AG04450 (cell line): Measurements from ENCODE around the gene XAB2. TPM values are rescaled to one million over a fixed set of nuclear protein-coding genes. Genes with fewer than 3 reads are reported as not detected.
A peak's percentile ranks its signal among the peaks of the same experiment; 100 is the strongest.

Source experiments
- CTCF ChIA-PET: fragments of 300-600, 350-600 bp; formaldehyde crosslinking; extraction: SDS; loops from one replicate; lab custom pipeline; 2022; ENCODE audit warnings: antibody characterized with exemption, inconsistent platforms; lab: Charles Lee
- POLR2A ChIA-PET: fragments of 350-600 bp; formaldehyde crosslinking; extraction: SDS; loops from one replicate; lab custom pipeline; 2021; ENCODE audit warnings: antibody characterized with exemption, inconsistent platforms; lab: Yijun Ruan, JAX
- DNase-seq: peaks from one replicate; pipeline ENCODE4 v3.0.0-alpha.2; 2011; ENCODE audit warnings: low read depth, low spot score
- H3K27ac ChIP-seq: one replicate; pipeline ENCODE4 v1.5.1; 2012; ENCODE audit warnings: low read depth, low read length, control low read depth
- H3K27me3 ChIP-seq: one replicate; pipeline ENCODE4 v1.6.0; 2012; ENCODE audit warnings: low read length; ENCODE audit not compliant: control insufficient read depth, insufficient read depth
- H3K4me3 ChIP-seq: 2 replicates; pipeline ENCODE4 v1.5.1; 2011; ENCODE audit warnings: mild to moderate bottlenecking, low read depth, low read length, control low read depth
- H3K9me3 ChIP-seq: 2 replicates; pipeline ENCODE4 v1.5.1; 2012; ENCODE audit warnings: low read length; ENCODE audit not compliant: control insufficient read depth, insufficient read depth
- CTCF ChIP-seq: IDR thresholded peaks from 2 replicates; pipeline ENCODE4 v1.5.1; 2011; ENCODE audit warnings: low read depth, low read length, control low read depth, inconsistent platforms
- polyA plus RNA-seq: library from polyadenylated mRNA; depleted of rRNA; stranded (reverse); fragments of >200 nt; gene quantifications from 2 replicates; pipeline ENCODE4 v1.2.3, GENCODE V29; 2011

Gene XAB2
- polyA plus RNA-seq, 1 experiment = 16.3 TPM

- TF ChIP-seq CTCF = peak; percentile 98
- peak; percentile 16 for DNase-seq
- H3K9me3 ChIP-seq = no peaks in the 10 kb centered on the region
- H3K27ac ChIP-seq = no peak overlapping the region
- H3K4me3 ChIP-seq = peak overlapping the region; percentile 43
- peaks cover 2% of the 10 kb centered on the region for H3K27me3 ChIP-seq
- ChIA-PET POLR2A (interaction anchor here (0.9 kb wide), 1 partner anchor 29 kb away, joined by 4 read pairs; the partner anchor contains the start of gene TRAPPC5), CTCF (interaction anchor here (0.6 to 5.0 kb wide), 13 partner anchors 9 to 587 kb away, joined by 3 to 51 read pairs (median 5); partner anchors contain the start of genes MCEMP1, PET100, TRAPPC5 and XAB2)
Observed at GRCh38 chr19:7652061-7652641, 22.8 kb upstream of the XAB2 start.

GRCh38 chr19:7650148-7650547 is 20.8 kb upstream of the XAB2 start:
- TF ChIP-seq CTCF = no peak

GRCh38 chr19:7648265-7649014 is 19.1 kb upstream of the XAB2 start:
- no peak for DNase-seq
- no peak overlapping the region for H3K4me3 ChIP-seq
- H3K9me3 ChIP-seq = peaks cover 11% of the 10 kb centered on the region; the same call in 1 of the 2 replicates
- TF ChIP-seq CTCF = no peak
- H3K27me3 ChIP-seq = peaks cover 2% of the 10 kb centered on the region
- CTCF ChIA-PET = interaction anchor here (2.7 kb wide), 1 partner anchor 32 kb away, joined by 11 read pairs; the partner anchor contains the start of gene TRAPPC5
- H3K27ac ChIP-seq = no peak overlapping the region
- POLR2A ChIA-PET = no interaction called here

More at GRCh38 chr19:7650148-7650547, 20.8 kb upstream of the XAB2 start:
- no peak for DNase-seq
- ChIA-PET POLR2A (interaction anchor here (0.7 to 0.9 kb wide), 2 partner anchors 31 to 115 kb away, joined by 6 to 11 read pairs; partner anchors contain the start of gene TRAPPC5), CTCF (interaction anchor here (0.6 to 2.7 kb wide), 5 partner anchors 18 to 251 kb away, joined by 3 to 11 read pairs (median 3); partner anchors contain the start of gene TRAPPC5)
- no peaks in the 10 kb centered on the region; the same call in 1 of the 2 replicates for H3K9me3 ChIP-seq
- peaks cover 2% of the 10 kb centered on the region for H3K27me3 ChIP-seq
- no peak overlapping the region for H3K4me3 ChIP-seq
- H3K27ac ChIP-seq = no peak overlapping the region

GRCh38 chr19:7647156-7647555 is 17.8 kb upstream of the XAB2 start:
- POLR2A ChIA-PET = no interaction called here
- CTCF ChIA-PET = no interaction called here
- TF ChIP-seq CTCF = no peak
- H3K9me3 ChIP-seq = peaks cover 12% of the 10 kb centered on the region; the same call in 1 of the 2 replicates
- no peak overlapping the region for H3K4me3 ChIP-seq
- DNase-seq = no peak
- H3K27me3 ChIP-seq = peaks cover 2% of the 10 kb centered on the region
- no peak overlapping the region for H3K27ac ChIP-seq

GRCh38 chr19:7646426-7646700 is 17.0 kb upstream of the XAB2 start:
- DNase-seq = no peak
- no peak overlapping the region for H3K27ac ChIP-seq
- peaks cover 2% of the 10 kb centered on the region for H3K27me3 ChIP-seq
- peaks cover 12% of the 10 kb centered on the region; the same call in 1 of the 2 replicates for H3K9me3 ChIP-seq
- ChIA-PET POLR2A (no interaction called here), CTCF (no interaction called here)
- TF ChIP-seq CTCF = no peak
- no peak overlapping the region for H3K4me3 ChIP-seq
